Sigmoid colon (tissue), 4 donors: ENCODE measurements around the gene APOF.
"Not testable (repeated sequence)": the region's sequence is repeated elsewhere in the genome, so short reads cannot be mapped to it uniquely, and the experiment has no call there.

ENCODE experiments used
- CTCF ChIP-seq, 4 experiments: fragments of 450-650 bp in 3 of 4; fragments of 200-600 bp in 1 of 4; IDR thresholded peaks; one replicate each; pipeline ENCODE4 v1.5.1; 2016 to 2019; ENCODE audit warnings: antibody characterized with exemption in 4 of 4, mild to moderate bottlenecking in 3 of 4, moderate library complexity in 2 of 4
- POLR2A ChIP-seq, 2 donors: fragments of 450-650 bp; IDR thresholded peaks; one replicate each; pipeline ENCODE4 v1.6.1; 2016; ENCODE audit warnings: antibody characterized with exemption in 2 of 2, mild to moderate bottlenecking in 2 of 2, moderate library complexity in 2 of 2
- POLR2AphosphoS5 ChIP-seq, 4 donors: sonication (generic); formaldehyde crosslinking; IDR thresholded peaks; one replicate each; pipeline ENCODE4 v1.6.1; 2017; ENCODE audit warnings: antibody characterized with exemption in 4 of 4

- not testable (repeated sequence) for TF ChIP-seq CTCF, POLR2AphosphoS5, POLR2A (IDR thresholded peaks at IDR 0.05)
Observed at GRCh38 chr12:56342290-56342689, 20.4 kb downstream of the APOF start.
